Right lobe of liver (tissue), 4 donors: Measurements from ENCODE around the gene LMTK2.

ENCODE experiments used
- POLR2A ChIP-seq: fragments of 450-650 bp; IDR thresholded peaks from one replicate; pipeline ENCODE4 v1.6.1; 2017; ENCODE audit warnings: antibody characterized with exemption, mild to moderate bottlenecking
- TF ChIP-seq, protein P1 (sequence below), 4 donors: fragments of 200-600 bp in 3 of 4; fragments of 450-650 bp in 1 of 4; IDR thresholded peaks; one replicate each; pipeline versions ENCODE4 v1.5.1 to v1.8.0; 2016 to 2022; ENCODE audit warnings: antibody characterized with exemption in 4 of 4, mild to moderate bottlenecking in 2 of 4
- donor health status: DM: no; HTN: no; CAD: no.
- donor health status: DM: no; HTN: no; CAD: no.
- donor health status: DM: no; HTN: yes; CAD: no.

- TF ChIP-seq, protein P1, sequence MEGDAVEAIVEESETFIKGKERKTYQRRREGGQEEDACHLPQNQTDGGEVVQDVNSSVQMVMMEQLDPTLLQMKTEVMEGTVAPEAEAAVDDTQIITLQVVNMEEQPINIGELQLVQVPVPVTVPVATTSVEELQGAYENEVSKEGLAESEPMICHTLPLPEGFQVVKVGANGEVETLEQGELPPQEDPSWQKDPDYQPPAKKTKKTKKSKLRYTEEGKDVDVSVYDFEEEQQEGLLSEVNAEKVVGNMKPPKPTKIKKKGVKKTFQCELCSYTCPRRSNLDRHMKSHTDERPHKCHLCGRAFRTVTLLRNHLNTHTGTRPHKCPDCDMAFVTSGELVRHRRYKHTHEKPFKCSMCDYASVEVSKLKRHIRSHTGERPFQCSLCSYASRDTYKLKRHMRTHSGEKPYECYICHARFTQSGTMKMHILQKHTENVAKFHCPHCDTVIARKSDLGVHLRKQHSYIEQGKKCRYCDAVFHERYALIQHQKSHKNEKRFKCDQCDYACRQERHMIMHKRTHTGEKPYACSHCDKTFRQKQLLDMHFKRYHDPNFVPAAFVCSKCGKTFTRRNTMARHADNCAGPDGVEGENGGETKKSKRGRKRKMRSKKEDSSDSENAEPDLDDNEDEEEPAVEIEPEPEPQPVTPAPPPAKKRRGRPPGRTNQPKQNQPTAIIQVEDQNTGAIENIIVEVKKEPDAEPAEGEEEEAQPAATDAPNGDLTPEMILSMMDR (IDR thresholded peaks at IDR 0.05) = peak; percentile 55 to 76 (median 72)
- no peak for TF ChIP-seq POLR2A
These were observed 134.5 kb downstream of the LMTK2 start for GRCh38 chr7:98240961-98241673.
